Upper lobe of right lung (tissue), 1 donor: ENCODE measurements around the gene RPL39L. TPM values are rescaled to one million over a fixed set of nuclear protein-coding genes. Genes with fewer than 3 reads are reported as not detected.

Experiments
- ATAC-seq: fragments of 200-7000 bp; cut with Tn5 transposase; one replicate; pipeline ENCODE4 v1.9.1; 2020; ENCODE audit warnings: mild to moderate bottlenecking, moderate library complexity
- DNase-seq: peaks from one replicate; pipeline ENCODE4 v3.0.0-alpha.2; 2020
- H3K27ac ChIP-seq: fragments of 200-600 bp; one replicate; pipeline ENCODE4 v1.8.0; 2022
- H3K27me3 ChIP-seq: fragments of 200-600 bp; one replicate; pipeline ENCODE4 v1.8.0; 2022; ENCODE audit warnings: mild to moderate bottlenecking
- H3K36me3 ChIP-seq: fragments of 200-600 bp; one replicate; pipeline ENCODE4 v1.8.0; 2022
- H3K4me1 ChIP-seq: fragments of 200-600 bp; one replicate; pipeline ENCODE4 v1.8.0; 2022
- H3K4me3 ChIP-seq: fragments of 200-600 bp; one replicate; pipeline ENCODE4 v1.8.0; 2022; ENCODE audit warnings: mild to moderate bottlenecking
- H3K9me3 ChIP-seq: fragments of 200-600 bp; one replicate; pipeline ENCODE4 v1.8.0; 2022
- intact Hi-C: fragments of 100-400 bp; cut with DNase I; formaldehyde crosslinking; loops from one replicate; pipeline ENCODE4 v1.11.0; 2022
- total RNA-seq: library from RNA; stranded (reverse); fragmentation: NEBNext Ultra II Directional; extraction: Animal tissue kit (Norgen Biotek cat#: 25700); gene quantifications from one replicate; pipeline ENCODE4 v1.2.1, GENCODE V29; 2021
- TF ChIP-seq, protein P1 (sequence below): fragments of 200-600 bp; IDR thresholded peaks from one replicate; pipeline ENCODE4 v1.8.0; 2022; ENCODE audit warnings: antibody characterized with exemption
- donor health status: DM: no; HTN: yes; CAD: no; lungs with severe emphysema.

RPL39L gene
- total RNA-seq, 1 donor from 2014 or later, result 3.9 TPM

DNA sequence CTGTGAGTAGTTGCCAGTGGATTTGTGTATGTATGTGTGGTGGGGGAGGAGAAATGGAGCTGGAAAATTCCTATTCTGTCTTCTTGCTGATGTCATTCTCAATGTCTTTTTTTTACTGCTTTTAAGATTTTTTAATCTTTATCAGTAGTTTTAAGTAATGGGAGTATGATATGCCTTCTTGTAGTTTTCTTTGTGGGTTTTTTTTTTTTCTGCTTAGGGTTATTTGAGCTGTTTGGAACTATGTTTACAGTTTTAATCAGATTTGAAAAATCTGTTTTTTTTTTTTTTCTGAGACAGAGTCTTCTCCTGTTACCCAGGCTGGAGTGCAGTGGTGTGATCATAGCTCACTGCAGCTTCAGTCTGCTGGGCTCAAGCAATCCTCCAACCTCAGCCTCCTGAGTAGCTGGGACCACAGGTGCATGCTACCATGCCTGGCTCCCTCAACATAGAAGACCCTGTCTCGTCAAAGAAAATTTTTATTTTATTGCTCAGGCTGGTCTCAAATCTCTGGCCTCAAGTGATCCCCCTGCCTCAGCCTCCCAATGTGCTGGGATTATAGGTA lies 37.1 kb downstream of the RPL39L start:
- H3K27me3 ChIP-seq, result no peaks in the 10 kb centered on the region
- no peaks in the 10 kb centered on the region for H3K9me3 ChIP-seq
- H3K4me3 ChIP-seq, result peak overlapping the region; percentile 50
- TF ChIP-seq, protein P1, sequence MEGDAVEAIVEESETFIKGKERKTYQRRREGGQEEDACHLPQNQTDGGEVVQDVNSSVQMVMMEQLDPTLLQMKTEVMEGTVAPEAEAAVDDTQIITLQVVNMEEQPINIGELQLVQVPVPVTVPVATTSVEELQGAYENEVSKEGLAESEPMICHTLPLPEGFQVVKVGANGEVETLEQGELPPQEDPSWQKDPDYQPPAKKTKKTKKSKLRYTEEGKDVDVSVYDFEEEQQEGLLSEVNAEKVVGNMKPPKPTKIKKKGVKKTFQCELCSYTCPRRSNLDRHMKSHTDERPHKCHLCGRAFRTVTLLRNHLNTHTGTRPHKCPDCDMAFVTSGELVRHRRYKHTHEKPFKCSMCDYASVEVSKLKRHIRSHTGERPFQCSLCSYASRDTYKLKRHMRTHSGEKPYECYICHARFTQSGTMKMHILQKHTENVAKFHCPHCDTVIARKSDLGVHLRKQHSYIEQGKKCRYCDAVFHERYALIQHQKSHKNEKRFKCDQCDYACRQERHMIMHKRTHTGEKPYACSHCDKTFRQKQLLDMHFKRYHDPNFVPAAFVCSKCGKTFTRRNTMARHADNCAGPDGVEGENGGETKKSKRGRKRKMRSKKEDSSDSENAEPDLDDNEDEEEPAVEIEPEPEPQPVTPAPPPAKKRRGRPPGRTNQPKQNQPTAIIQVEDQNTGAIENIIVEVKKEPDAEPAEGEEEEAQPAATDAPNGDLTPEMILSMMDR, result no peak
- ATAC-seq, result no peak
- H3K36me3 ChIP-seq, result no peaks in the 10 kb centered on the region
- intact Hi-C loops, result no loop called here
- peaks cover 14% of the 10 kb centered on the region for H3K4me1 ChIP-seq
- no peak for DNase-seq
- peak overlapping the region; percentile 56 for H3K27ac ChIP-seq

- Histone ChIP-seq H3K9me3 (no peaks in the 10 kb centered on the region), H3K4me1 (peaks cover 14% of the 10 kb centered on the region), H3K27me3 (no peaks in the 10 kb centered on the region), H3K27ac (peak overlapping the region; percentile 56), H3K4me3 (peak overlapping the region; percentile 50), H3K36me3 (no peaks in the 10 kb centered on the region)
- TF ChIP-seq, protein P1, result no peak
- intact Hi-C loops, result no loop called here
- ATAC-seq (peak; percentile 82), DNase-seq (peak; percentile 72)
These were observed 37.9 kb downstream of the RPL39L start for GRCh38 chr3:187101184-187102072.

DNA sequence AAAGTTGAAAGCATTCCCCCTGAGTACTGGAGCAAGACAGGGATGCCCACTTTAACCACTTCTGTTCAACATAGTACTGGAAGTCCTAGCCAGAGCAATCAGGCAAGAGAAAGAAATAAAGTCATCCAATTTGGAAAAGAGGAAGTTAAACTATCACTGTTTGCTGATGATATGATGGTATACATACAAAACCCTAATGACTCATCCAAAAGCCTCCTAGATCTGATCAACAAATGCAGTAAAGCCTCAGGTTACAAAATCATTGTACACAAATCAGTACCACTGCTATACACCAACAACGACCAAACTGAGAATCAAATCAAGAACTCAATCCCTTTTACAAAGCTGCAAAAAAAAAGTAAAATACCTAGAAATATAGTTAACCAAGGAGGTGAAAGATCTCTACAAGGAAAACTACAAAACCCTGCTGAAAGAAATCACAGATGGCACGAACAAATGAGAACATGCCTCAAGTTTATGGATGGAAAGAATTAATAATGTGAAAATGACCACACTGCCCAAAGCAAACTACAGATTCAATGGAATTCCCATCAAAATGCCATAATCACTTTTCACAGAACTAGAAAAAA lies 40.3 kb downstream of the RPL39L start:
- no peak for ATAC-seq
- Histone ChIP-seq H3K9me3 (no peaks in the 10 kb centered on the region), H3K27ac (no peak overlapping the region), H3K4me3 (no peak overlapping the region), H3K27me3 (no peaks in the 10 kb centered on the region), H3K36me3 (no peaks in the 10 kb centered on the region), H3K4me1 (peaks cover 14% of the 10 kb centered on the region)
- intact Hi-C loops, result no loop called here
- DNase-seq, result no peak
- TF ChIP-seq, protein P1, result no peak

- ATAC-seq (no peak), DNase-seq (no peak)
- no peak overlapping the region for H3K27ac ChIP-seq
- no peak overlapping the region for H3K4me3 ChIP-seq
- H3K9me3 ChIP-seq, result peaks cover 2% of the 10 kb centered on the region
- intact Hi-C loops, result no loop called here
- H3K4me1 ChIP-seq, result no peaks in the 10 kb centered on the region
- no peaks in the 10 kb centered on the region for H3K36me3 ChIP-seq
- TF ChIP-seq, protein P1, result no peak
- no peaks in the 10 kb centered on the region for H3K27me3 ChIP-seq
These were observed 46.0 kb downstream of the RPL39L start for GRCh38 chr3:187093320-187093719.

DNA sequence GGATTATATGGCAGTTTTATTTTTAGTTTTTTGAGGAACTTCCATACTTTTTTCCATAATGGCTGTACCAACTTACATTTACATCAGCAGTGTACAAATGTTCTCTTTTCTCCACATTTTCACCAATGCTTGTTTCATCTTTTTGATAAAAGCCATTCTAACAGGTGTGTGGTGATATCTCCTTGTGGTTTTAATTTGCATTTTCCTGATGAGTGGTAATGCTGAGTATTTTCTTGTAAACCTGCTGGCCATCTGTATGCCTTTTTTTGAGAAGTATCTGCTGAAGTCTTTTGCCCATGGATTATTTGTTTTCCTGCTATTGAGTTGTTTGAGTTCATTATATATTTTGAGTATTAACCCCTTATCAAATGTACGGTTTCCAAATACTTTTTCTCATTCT lies 50.6 kb downstream of the RPL39L start:
- no peak for ATAC-seq
- H3K27me3 ChIP-seq, result no peaks in the 10 kb centered on the region
- no peaks in the 10 kb centered on the region for H3K4me1 ChIP-seq
- DNase-seq, result no peak
- H3K27ac ChIP-seq, result no peak overlapping the region
- intact Hi-C loops, result no loop called here
- peaks cover 8% of the 10 kb centered on the region for H3K9me3 ChIP-seq
- TF ChIP-seq, protein P1, result no peak
- no peak overlapping the region for H3K4me3 ChIP-seq
- H3K36me3 ChIP-seq, result no peaks in the 10 kb centered on the region
